Left lobe of liver (tissue), 2 donors: ENCODE results near the gene KRTAP5-5. TPM values are rescaled to one million over a fixed set of nuclear protein-coding genes. Genes with fewer than 3 reads are reported as not detected.
A peak's percentile ranks its signal among the peaks of the same experiment; 100 is the strongest.
"Not testable (repeated sequence)": the region's sequence is repeated elsewhere in the genome, so short reads cannot be mapped to it uniquely, and the experiment has no call there.

ENCODE experiments used
- ATAC-seq: fragments of 200-7000 bp; cut with Tn5 transposase; one replicate; pipeline ENCODE4 v1.9.1; 2020; ENCODE audit warnings: mild to moderate bottlenecking, moderate library complexity
- DNase-seq: peaks from one replicate; pipeline ENCODE4 v3.0.0-alpha.2; 2020; ENCODE audit warnings: low spot score
- total RNA-seq: library from RNA; stranded (reverse); gene quantifications from one replicate; pipeline ENCODE4 v1.2.1, GENCODE V29; 2021
- donor health status: DM: no; HTN: no; CAD: no; lungs with moderate emphysema.
- donor health status: DM: no; HTN: yes; CAD: no.

KRTAP5-5 gene
- total RNA-seq, 1 donor from 2014 or later, result not detected

GRCh38 chr11:1640076-1640946 is 10.7 kb downstream of the KRTAP5-5 start:
- peak; percentile 95 for ATAC-seq
- no peak for DNase-seq

DNA sequence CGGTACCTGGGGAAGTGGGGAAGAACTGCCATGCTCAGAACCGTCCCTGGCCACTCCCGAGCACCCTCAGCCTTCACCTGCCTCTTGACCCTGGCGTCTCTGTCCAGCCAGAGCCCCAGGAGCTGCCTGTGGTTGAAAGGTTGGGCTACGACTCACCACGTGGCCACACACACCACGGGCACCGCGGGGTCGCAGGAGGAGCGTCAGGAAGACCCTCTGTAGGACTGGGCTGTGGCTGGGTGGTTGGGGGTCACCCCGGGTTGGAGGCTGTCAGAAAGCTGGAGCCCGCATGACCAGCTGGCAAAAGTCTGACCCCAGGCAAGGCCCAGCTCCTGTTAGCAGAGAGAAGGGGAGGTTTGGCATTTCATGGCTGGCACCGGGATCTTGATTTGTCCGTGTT is 11.5 kb downstream of the KRTAP5-5 start:
- no peak for DNase-seq
- no peak for ATAC-seq

DNA sequence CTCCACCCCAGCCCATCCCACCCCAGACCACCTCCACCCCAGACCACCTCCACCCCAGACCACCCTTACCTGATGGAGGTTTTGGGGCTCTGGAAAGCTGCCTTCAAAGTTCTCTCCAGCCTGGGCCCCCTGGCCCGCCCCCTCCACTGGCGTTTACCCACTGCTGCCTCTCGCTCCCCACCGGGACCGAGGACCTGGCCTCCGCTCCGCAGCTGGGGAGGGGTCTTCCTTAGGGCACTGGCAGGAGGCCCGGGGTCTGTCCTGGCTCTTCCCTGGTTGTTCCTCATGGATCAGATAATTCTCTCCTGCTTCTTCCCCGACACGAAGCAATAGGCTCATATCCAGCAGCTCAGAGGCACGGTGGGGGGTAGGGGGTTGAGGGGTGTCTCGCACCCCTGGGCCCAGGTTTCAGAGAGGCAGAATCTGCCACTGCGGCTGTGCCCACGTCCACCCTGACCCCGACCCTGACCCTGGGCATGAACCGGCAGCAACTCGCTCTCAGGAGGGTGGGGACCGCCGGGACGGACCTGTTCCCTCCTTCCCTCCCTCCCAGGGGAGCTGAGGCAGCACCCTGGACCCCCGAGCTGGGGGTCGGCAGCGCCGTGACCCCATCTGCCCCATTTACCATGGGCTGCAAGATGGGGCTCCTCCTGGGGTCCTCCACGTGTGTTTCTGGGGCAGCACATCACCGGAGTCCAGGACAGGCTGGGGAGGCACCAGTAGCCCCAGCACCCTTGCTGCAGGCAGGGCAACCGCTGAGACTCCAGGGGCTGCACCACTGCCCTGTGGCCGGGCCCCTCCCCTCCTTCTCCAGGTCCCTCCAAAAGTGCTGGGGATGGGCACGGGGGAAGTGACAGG is 12.9 kb downstream of the KRTAP5-5 start:
- DNase-seq (no peak), ATAC-seq (no peak)

DNA sequence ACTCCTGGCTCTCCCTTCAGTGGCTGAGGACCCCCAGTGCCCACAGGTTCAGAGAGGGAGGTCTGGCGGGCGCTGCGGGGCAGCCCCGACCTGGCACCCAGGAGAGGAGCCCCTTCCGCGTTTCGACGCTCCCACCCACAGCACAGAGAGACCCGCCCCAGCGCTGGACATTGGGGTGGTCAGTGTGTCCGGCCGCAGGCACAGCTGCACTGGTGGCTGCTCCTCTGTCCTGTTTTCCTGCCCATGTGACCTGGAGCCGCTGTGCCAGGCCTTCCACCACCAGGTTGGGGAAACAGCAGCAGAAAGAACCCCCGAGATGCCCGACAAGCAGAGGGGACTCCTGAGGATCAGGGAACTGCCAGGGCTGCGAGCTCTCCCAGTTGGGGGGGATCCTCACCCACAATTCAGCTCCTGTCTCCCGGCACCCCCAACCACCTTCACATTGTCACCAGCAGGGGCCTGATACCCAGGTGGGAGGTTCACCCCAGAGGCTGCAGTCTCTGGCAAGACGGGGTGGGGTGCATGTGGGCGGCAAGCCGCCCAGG is 13.6 kb downstream of the KRTAP5-5 start:
- DNase-seq (no peak), ATAC-seq (no peak)

DNA sequence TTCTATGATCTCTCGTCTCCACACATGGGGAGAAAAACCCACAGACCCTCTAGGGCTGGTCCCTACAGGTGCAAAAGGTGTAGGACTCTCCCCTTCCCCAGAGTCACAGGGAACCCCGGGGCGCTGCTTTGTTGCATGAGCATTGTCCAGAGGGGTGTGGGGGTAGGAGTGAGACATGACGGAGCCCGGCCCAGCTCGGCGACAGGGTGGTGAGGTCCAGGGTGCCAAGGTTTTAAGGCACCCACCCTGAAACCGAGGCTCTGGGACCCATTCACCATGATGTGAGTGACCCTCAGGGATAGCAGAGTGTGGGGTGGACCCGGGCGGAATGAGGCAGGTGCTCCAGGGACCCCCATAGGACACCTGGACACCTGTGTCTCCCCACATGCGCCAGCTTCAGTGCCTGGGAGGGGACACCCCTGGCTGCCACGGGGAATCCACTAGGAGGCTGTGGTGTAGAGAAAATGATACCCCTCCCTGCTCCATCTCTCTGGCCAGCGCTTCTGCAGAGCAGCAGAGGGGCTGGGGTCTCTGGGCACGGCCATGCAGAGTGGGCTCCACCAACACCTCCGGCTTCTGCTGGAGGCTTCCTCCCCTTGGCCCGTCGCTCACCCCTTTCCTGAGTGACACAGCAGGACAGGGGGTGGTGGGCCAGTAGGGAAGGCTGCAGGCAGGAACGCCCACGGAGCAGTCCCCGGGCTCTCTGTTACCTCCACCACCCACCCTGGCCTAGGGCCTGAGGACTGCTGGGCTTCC is 15.2 kb downstream of the KRTAP5-5 start:
- ATAC-seq (no peak), DNase-seq (no peak)

- DNase-seq (no peak), ATAC-seq (no peak)
Measured at GRCh38 chr11:1645357-1645821, 15.8 kb downstream of the KRTAP5-5 start.

DNA sequence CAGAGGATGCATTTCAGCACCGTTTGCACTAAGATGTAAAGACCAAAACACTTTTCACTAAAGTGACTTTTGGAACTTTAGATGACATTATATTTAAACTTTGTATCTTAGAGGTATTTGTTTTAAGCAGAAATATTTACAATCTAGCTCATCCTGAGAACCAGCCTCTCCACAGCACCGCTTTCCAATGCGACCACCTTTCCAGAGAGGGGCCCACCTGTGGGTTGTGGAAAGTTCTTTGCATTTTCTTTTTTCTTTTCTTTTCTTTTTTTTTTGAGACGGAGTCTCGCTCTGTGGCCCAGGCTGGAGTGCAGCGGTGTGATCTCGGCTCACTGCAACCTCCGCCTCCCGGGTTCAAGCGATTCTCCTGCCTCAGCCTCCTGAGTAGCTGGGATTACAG is 17.0 kb downstream of the KRTAP5-5 start:
- DNase-seq, ATAC-seq: not testable (repeated sequence)

GRCh38 chr11:1647901-1648652 is 18.5 kb downstream of the KRTAP5-5 start:
- ATAC-seq (no peak), DNase-seq (no peak)

DNA sequence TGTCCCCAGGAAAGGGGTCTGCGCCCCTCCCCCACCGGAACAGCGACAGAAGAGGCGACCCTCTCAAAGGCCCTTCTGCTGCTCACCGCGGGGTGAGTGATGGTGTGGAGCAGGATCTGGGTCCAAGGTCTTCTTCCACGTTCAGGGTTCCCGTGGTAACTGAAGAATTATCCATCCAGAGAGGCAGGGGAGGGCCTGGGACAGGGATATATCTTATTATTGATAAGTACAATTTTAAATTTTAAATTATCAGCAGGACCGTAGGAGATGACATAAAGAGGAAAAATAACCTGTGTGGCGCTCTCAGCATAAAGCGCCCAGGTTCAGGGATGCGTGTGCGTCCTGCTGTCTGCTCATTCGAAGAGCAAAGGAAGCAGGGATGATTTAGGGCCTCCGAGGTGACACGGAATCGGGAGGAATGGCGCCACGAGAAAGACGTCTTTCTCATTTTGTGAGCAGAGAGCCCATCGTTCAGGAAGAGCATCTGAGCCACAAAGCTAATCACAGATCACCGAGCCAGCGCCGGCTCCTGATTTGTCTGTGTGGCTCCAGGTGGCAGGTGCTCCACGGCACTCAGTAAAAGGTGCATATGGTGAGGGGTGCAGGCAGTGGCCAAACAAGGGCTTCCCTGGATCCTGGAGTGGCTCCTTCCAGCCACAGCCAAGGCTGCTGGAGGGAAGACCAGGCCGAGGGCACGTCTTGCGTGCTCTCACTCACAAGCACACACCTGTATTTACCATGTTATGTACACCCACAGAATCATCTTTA is 19.3 kb downstream of the KRTAP5-5 start:
- no peak for ATAC-seq
- no peak for DNase-seq

DNA sequence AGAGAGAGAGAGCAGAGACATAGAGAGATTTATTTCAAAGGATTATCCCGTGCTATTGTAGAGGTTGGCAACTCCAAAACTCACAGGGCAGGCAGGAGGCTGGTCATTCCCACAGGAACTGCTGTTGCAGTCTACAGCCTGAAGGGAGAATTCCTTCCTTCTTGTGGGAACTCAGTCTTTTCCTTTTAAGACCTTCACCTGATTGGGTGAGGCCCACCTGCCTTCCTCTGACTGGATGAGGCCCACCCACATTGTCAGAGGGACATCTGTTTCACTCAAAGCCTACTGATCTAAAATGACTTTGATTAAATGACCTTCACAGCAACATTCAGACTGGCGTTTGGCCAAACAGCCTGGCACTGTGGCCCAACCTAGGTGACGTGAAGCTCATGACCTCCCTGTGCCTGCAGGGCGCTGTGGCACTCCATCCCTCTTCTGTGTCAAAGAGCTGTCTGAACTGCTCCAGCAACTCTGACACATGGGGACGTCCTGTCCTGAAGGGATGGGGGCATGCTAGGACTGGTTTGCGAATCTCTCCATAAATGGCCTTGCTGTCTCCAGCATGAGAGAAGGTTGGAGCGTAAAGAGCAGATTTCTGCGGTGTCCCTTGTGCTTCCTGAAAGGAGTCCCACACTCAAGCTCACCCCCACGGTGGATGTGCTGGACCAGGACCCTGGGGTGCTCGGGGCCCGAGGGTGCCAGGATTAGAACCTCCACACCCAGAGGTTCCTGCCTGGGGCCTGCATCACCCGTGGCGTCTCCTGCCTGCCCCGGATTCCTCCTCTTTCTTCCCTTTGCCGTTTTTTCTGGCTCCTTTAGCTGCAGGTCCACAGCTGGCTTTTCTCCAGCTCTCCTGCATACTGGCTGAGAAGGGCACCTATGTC is 20.7 kb downstream of the KRTAP5-5 start:
- ATAC-seq, result no peak
- DNase-seq, result no peak

DNA sequence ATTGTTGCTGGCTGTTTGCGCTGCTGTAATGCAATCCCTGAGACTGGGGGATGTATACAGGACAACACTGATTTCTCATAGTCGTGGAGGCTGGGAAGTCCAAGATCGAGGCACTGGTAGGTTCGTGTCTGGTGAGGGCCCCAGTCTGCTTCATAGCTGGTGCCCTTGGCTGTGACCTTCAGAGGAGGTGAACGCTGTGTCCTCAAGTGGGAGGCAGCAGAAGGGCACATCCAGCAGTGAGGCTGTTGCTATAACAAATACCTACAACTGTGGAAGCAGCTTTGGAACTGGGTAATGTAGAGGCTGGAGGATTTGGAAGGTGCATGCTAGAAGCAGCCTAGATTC is 21.3 kb downstream of the KRTAP5-5 start:
- DNase-seq, result no peak
- no peak for ATAC-seq

- DNase-seq, result no peak
- ATAC-seq, result no peak
Measured at GRCh38 chr11:1651411-1651980, 21.9 kb downstream of the KRTAP5-5 start.

DNA sequence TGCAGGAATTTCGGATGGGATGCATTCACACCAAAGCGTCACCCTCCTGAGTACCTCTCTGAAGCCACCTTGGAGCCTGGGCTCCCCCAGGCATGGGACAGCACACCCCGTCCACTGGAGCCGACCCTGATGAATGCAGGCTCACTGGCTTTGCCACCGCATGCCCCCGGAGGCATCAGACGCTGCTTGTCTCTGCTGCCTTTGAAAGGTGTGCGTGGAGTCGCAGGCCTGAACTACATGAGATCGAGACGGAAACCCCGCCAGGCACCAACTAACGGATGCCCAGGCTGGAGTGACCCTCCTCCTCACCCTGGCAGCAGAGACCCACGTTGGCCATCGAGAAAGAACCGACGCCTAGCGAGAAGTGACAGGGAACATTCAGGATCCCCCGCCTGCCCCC is 22.5 kb downstream of the KRTAP5-5 start:
- ATAC-seq (no peak), DNase-seq (no peak)

GRCh38 chr11:1652442-1652770 is 22.8 kb downstream of the KRTAP5-5 start:
- DNase-seq (no peak), ATAC-seq (no peak)

GRCh38 chr11:1652771-1653540 is 23.4 kb downstream of the KRTAP5-5 start:
- ATAC-seq (peak; percentile 87), DNase-seq (peak; percentile 85)

- peak; percentile 13 for ATAC-seq
- no peak for DNase-seq
Measured at GRCh38 chr11:1653541-1654387, 24.2 kb downstream of the KRTAP5-5 start.
